CD14-positive monocyte (primary cell): ENCODE results near the gene S100A4. TPM values are rescaled to one million over a fixed set of nuclear protein-coding genes. Genes with fewer than 3 reads are reported as not detected.
A peak's percentile ranks its signal among the peaks of the same experiment; 100 is the strongest.

ENCODE experiments used
- DNase-seq, 3 donors: peaks; one replicate each; pipeline ENCODE4 v3.0.0-alpha.2; 2011 to 2022
- H2AFZ ChIP-seq: 2 replicates; pipeline ENCODE4 v1.6.0; 2012; ENCODE audit warnings: mild to moderate bottlenecking, low read depth, low read length, inconsistent platforms; ENCODE audit not compliant: insufficient read depth, poor library complexity, severe bottlenecking
- H3K27ac ChIP-seq, 2 donors: 1 replicate in 1 of 2; 2 replicates in 1 of 2; pipeline ENCODE4 v1.5.1; 2012 to 2013; ENCODE audit warnings: low read length in 2 of 2, control low read depth in 1 of 2, inconsistent platforms in 1 of 2, low read depth in 1 of 2, mild to moderate bottlenecking in 1 of 2
- H3K27me3 ChIP-seq, 2 donors: one replicate each; pipeline versions ENCODE4 v1.6.0 to v1.6.1; 2011 to 2013; ENCODE audit warnings: low read length in 2 of 2; ENCODE audit not compliant: control insufficient read depth in 2 of 2, insufficient read depth in 2 of 2
- H3K36me3 ChIP-seq, 2 donors: replicated peaks in 1 of 2; 1 replicate in 1 of 2; 2 replicates in 1 of 2; pipeline versions ENCODE4 v1.5.1 to v1.6.1; 2012 to 2013; ENCODE audit warnings: low read length in 2 of 2, control low read depth in 1 of 2, inconsistent platforms in 1 of 2, mild to moderate bottlenecking in 1 of 2; ENCODE audit not compliant: insufficient read depth in 2 of 2, control insufficient read depth in 1 of 2
- H3K4me1 ChIP-seq, 2 donors: 1 replicate in 1 of 2; 2 replicates in 1 of 2; pipeline versions ENCODE4 v1.5.1 to v1.6.1; 2012 to 2013; ENCODE audit warnings: low read length in 2 of 2, control low read depth in 1 of 2, inconsistent platforms in 1 of 2, mild to moderate bottlenecking in 1 of 2, moderate library complexity in 1 of 2; ENCODE audit not compliant: insufficient read depth in 2 of 2, control insufficient read depth in 1 of 2
- H3K4me2 ChIP-seq: replicated peaks from 2 replicates; pipeline ENCODE3; 2012; ENCODE audit warnings: low read length, moderate library complexity, mild to moderate bottlenecking; ENCODE audit not compliant: poor library complexity, severe bottlenecking; ENCODE audit errors: extremely low read depth
- H3K4me3 ChIP-seq, 3 experiments: fragments of 200-600 bp in 1 of 3; sonication (generic) in 1 of 3; replicated peaks in 1 of 3; 1 replicate in 2 of 3; 2 replicates in 1 of 3; pipeline ENCODE4 v1.5.1; 2011 to 2013; ENCODE audit warnings: low read length in 3 of 3, mild to moderate bottlenecking in 3 of 3, control low read depth in 2 of 3, low read depth in 2 of 3, inconsistent platforms in 1 of 3, moderate library complexity in 1 of 3
- H3K79me2 ChIP-seq: 2 replicates; pipeline ENCODE4 v1.6.0; 2012; ENCODE audit warnings: mild to moderate bottlenecking, control low read depth, inconsistent platforms, low read length, moderate library complexity; ENCODE audit not compliant: insufficient read depth
- H3K9ac ChIP-seq: 2 replicates; pipeline ENCODE4 v1.6.0; 2017; ENCODE audit warnings: low read length, mild to moderate bottlenecking; ENCODE audit not compliant: insufficient read depth, poor library complexity, severe bottlenecking
- H3K9me3 ChIP-seq, 2 donors: replicated peaks in 1 of 2; 1 replicate in 1 of 2; 2 replicates in 1 of 2; pipeline versions ENCODE4 v1.5.1 to v1.6.1; 2012 to 2013; ENCODE audit warnings: low read length in 2 of 2, control low read depth in 1 of 2; ENCODE audit not compliant: control insufficient read depth in 1 of 2, insufficient read depth in 1 of 2
- H4K20me1 ChIP-seq: 2 replicates; pipeline ENCODE4 v1.6.0; 2012; ENCODE audit warnings: mild to moderate bottlenecking, low read length, control low read depth, moderate library complexity; ENCODE audit not compliant: insufficient read depth
- H3K27ac Mint-ChIP-seq, 7 donors: one replicate each; pipeline ENCODE4 v1.8.0; 2020; ENCODE audit warnings: mild to moderate bottlenecking in 7 of 7, mixed read lengths in 7 of 7, moderate library complexity in 6 of 7, inconsistent platforms in 2 of 7
- H3K27me3 Mint-ChIP-seq, 3 donors: one replicate each; pipeline ENCODE4 v1.8.0; 2021 to 2022; ENCODE audit warnings: low read depth in 3 of 3, mild to moderate bottlenecking in 3 of 3, mixed read lengths in 3 of 3, moderate library complexity in 3 of 3, inconsistent platforms in 1 of 3
- H3K36me3 Mint-ChIP-seq, 2 donors: one replicate each; pipeline ENCODE4 v1.8.0; 2020; ENCODE audit warnings: mixed read lengths in 2 of 2, inconsistent platforms in 1 of 2, mild to moderate bottlenecking in 1 of 2
- H3K4me1 Mint-ChIP-seq: one replicate; pipeline ENCODE4 v1.8.0; 2020; ENCODE audit warnings: mild to moderate bottlenecking, mixed read lengths
- H3K4me3 Mint-ChIP-seq, 2 donors: one replicate each; pipeline ENCODE4 v1.8.0; 2020; ENCODE audit warnings: mild to moderate bottlenecking in 2 of 2, mixed read lengths in 2 of 2, moderate library complexity in 1 of 2
- H3K9me3 Mint-ChIP-seq, 7 donors: one replicate each; pipeline ENCODE4 v1.8.0; 2020 to 2022; ENCODE audit warnings: mixed read lengths in 7 of 7, mild to moderate bottlenecking in 6 of 7, moderate library complexity in 6 of 7, inconsistent platforms in 2 of 7
- WGBS: methylation state at CpG from one replicate; pipeline ENCODE4 v1.1.5; 2013; ENCODE audit warnings: missing lambda C conversion rate; ENCODE audit not compliant: insufficient coverage; 5-methylcytosine and 5-hydroxymethylcytosine counted together
- intact Hi-C, 2 donors: fragments of 100-400 bp; cut with micrococcal nuclease; formaldehyde crosslinking; loops; one replicate each; pipeline versions ENCODE4 v1.15.0 to v1.15.1; 2023
- polyA plus RNA-seq, 3 donors: library from polyadenylated mRNA; depleted of rRNA in 1 of 3; unstranded in 2 of 3; stranded (reverse) in 1 of 3; fragments of 300-500 nt in 2 of 3; fragments of >200 nt in 1 of 3; fragmentation: Illumina TruSeq in 2 of 3; gene quantifications; 1 replicate in 2 of 3; 2 replicates in 1 of 3; pipeline ENCODE4 v1.2.3, GENCODE V29; 2012 to 2021
- TF ChIP-seq, protein P1 (sequence below): fragments of 200-600 bp; IDR thresholded peaks from one replicate; pipeline ENCODE4 v1.8.0; 2022; ENCODE audit warnings: antibody characterized with exemption, mild to moderate bottlenecking

S100A4 gene
- polyA plus RNA-seq, 3 donors = 4,538 to 7,344 (median 6,092) TPM

GRCh38 chr1:153573351-153573750 lies 27.7 kb upstream of the S100A4 start:
- Histone ChIP-seq H3K27me3 (no peaks in the 10 kb centered on the region), H2AFZ (no peak overlapping the region), H3K4me1 (peaks cover 37 to 41% of the 10 kb centered on the region in 2 donors), H3K27ac (peak overlapping the region in 1 of 2 donors; percentile 66), H3K9ac (no peak overlapping the region), H3K79me2 (no peaks in the 10 kb centered on the region), H3K4me3 (peak overlapping the region in 1 of 3 experiments; percentile 6), H3K9me3 (no peaks in the 10 kb centered on the region), H3K4me2 (peak overlapping the region; percentile 33), H4K20me1 (no peaks in the 10 kb centered on the region), H3K36me3 (no peaks in the 10 kb centered on the region)
- H3K4me3 Mint-ChIP-seq = no peak overlapping the region
- WGBS = no CpG with 5 or more reads among the region's 3 CpGs
- intact Hi-C loops = loop anchor here (10.0 kb wide), 2 partner anchors 51 to 209 kb away; partner anchors contain the start of genes S100A1 (in 1 of the 2) and S100A13 (in 1 of the 2)
- peaks cover 0 to 13% (median 3%) of the 10 kb centered on the region in 3 donors for H3K27me3 Mint-ChIP-seq
- peaks cover 0 to 3% (median 0%) of the 10 kb centered on the region in 7 donors for H3K9me3 Mint-ChIP-seq
- no peaks in the 10 kb centered on the region for H3K36me3 Mint-ChIP-seq
- TF ChIP-seq, protein P1, sequence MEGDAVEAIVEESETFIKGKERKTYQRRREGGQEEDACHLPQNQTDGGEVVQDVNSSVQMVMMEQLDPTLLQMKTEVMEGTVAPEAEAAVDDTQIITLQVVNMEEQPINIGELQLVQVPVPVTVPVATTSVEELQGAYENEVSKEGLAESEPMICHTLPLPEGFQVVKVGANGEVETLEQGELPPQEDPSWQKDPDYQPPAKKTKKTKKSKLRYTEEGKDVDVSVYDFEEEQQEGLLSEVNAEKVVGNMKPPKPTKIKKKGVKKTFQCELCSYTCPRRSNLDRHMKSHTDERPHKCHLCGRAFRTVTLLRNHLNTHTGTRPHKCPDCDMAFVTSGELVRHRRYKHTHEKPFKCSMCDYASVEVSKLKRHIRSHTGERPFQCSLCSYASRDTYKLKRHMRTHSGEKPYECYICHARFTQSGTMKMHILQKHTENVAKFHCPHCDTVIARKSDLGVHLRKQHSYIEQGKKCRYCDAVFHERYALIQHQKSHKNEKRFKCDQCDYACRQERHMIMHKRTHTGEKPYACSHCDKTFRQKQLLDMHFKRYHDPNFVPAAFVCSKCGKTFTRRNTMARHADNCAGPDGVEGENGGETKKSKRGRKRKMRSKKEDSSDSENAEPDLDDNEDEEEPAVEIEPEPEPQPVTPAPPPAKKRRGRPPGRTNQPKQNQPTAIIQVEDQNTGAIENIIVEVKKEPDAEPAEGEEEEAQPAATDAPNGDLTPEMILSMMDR = no peak
- peaks cover 43% of the 10 kb centered on the region for H3K4me1 Mint-ChIP-seq
- peak in 2 of 3 donors; percentile 71 to 73 for DNase-seq
- peak overlapping the region; percentile 76 to 92 (median 87) for H3K27ac Mint-ChIP-seq

- Mint-ChIP-seq H3K4me1 (peaks cover 49% of the 10 kb centered on the region), H3K9me3 (peaks cover 0 to 3% (median 0%) of the 10 kb centered on the region in 7 donors), H3K27ac (peak overlapping the region; percentile 76 to 92 (median 87)), H3K36me3 (peaks cover 0 to 4% of the 10 kb centered on the region in 2 donors), H3K4me3 (no peak overlapping the region), H3K27me3 (peaks cover 0 to 10% (median 2%) of the 10 kb centered on the region in 3 donors)
- Histone ChIP-seq H3K4me3 (peak overlapping the region in 1 of 3 experiments; percentile 19), H3K36me3 (no peaks in the 10 kb centered on the region), H3K9ac (no peak overlapping the region), H3K27me3 (no peaks in the 10 kb centered on the region), H2AFZ (no peak overlapping the region), H3K4me1 (peaks cover 44 to 47% of the 10 kb centered on the region in 2 donors), H3K9me3 (no peaks in the 10 kb centered on the region), H3K4me2 (peak overlapping the region; percentile 33), H3K79me2 (peaks cover 6% of the 10 kb centered on the region), H3K27ac (peak overlapping the region; percentile 59 to 66), H4K20me1 (no peaks in the 10 kb centered on the region)
- TF ChIP-seq, protein P1 = peak; percentile 78
- DNase-seq = peak; percentile 55 to 74 (median 67)
- WGBS = 0% methylated on average over 1 of the region's 3 CpGs
- intact Hi-C loops = loop anchor here (10.0 kb wide), 2 partner anchors 52 to 208 kb away; partner anchors contain the start of genes S100A1 (in 1 of the 2) and S100A13 (in 1 of the 2)
These were observed 27.0 kb upstream of the S100A4 start for GRCh38 chr1:153572569-153573015.
